ENCODE data around the gene SSX2.
"Not testable (repeated sequence)": the region's sequence is repeated elsewhere in the genome, so short reads cannot be mapped to it uniquely, and the experiment has no call there.

Gene SSX2, protein sequence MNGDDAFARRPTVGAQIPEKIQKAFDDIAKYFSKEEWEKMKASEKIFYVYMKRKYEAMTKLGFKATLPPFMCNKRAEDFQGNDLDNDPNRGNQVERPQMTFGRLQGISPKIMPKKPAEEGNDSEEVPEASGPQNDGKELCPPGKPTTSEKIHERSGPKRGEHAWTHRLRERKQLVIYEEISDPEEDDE

DNA sequence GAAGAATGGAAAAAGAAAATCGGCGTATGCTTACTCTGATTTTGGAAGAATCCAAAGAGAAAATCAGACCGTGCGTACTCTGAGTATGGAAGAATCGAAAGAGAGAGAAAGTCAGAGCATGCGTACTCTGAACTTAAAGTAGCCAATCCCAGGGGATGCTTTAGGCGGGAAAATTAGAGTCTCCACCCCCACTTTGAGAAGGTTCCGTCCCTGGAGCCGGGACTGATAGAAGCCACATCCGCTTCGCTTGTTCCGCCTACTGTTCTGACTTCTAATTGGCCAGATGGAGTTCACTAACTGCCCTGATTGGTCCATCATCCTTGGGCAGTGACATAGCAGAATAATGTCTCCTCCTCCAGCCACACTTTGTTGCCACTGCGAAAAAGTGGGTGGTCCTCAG lies at the start of gene SSX2:
SSX2 (minus strand) TSS at position 101 of the 400 bp plus-strand sequence. CDS start 1,429 bp downstream, outside the sequence.
- H3K27me3 ChIP-seq (replicated peaks); H3K4me3 ChIP-seq (ENCODE audit: low read depth, low read length); DNase-seq; H3K27ac ChIP-seq; H3K36me3 ChIP-seq (replicated peaks); in situ Hi-C loops (cut with HindIII; ENCODE audit: low pct_ligation_motif_present, low sequenced_read_pairs): not testable (repeated sequence)

DNA sequence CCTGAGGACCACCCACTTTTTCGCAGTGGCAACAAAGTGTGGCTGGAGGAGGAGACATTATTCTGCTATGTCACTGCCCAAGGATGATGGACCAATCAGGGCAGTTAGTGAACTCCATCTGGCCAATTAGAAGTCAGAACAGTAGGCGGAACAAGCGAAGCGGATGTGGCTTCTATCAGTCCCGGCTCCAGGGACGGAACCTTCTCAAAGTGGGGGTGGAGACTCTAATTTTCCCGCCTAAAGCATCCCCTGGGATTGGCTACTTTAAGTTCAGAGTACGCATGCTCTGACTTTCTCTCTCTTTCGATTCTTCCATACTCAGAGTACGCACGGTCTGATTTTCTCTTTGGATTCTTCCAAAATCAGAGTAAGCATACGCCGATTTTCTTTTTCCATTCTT lies 44.0 kb upstream of the SSX2 start, which contains the start of gene SSX2B:
SSX2B (plus strand) TSS at position 301 of the 400 bp plus-strand sequence. CDS start 1,429 bp downstream, outside the sequence.
- H3K36me3 ChIP-seq (replicated peaks); H3K4me3 ChIP-seq (ENCODE audit: low read depth, low read length); H3K27me3 ChIP-seq (replicated peaks); in situ Hi-C loops (cut with HindIII; ENCODE audit: low pct_ligation_motif_present, low sequenced_read_pairs); H3K27ac ChIP-seq; DNase-seq: not testable (repeated sequence)

DNA sequence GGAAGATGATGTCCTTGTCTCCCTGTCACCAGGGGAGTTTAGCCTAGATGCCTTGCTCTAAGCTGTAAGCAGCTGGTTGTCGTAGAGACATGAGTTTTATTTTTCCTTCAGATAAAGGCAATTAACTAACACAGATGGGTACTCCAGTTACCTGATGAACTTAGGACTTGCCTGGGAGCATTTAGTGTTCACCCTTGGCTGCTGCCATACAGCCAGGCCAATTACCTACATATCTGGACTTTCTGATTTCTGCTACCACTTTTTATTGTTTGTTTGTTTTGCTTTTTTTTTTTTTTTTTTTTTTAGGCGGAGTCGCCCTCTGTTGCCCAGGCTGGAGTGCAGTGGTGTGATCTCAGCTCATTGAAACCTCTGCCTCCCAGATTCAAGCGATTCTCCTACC lies 14.9 kb downstream of the SSX2 start:
- DNase-seq; H3K36me3 ChIP-seq (replicated peaks); H3K27me3 ChIP-seq (replicated peaks); H3K27ac ChIP-seq; H3K4me3 ChIP-seq (ENCODE audit: low read depth, low read length); in situ Hi-C loops (cut with HindIII; ENCODE audit: low pct_ligation_motif_present, low sequenced_read_pairs): not testable (repeated sequence)

DNA sequence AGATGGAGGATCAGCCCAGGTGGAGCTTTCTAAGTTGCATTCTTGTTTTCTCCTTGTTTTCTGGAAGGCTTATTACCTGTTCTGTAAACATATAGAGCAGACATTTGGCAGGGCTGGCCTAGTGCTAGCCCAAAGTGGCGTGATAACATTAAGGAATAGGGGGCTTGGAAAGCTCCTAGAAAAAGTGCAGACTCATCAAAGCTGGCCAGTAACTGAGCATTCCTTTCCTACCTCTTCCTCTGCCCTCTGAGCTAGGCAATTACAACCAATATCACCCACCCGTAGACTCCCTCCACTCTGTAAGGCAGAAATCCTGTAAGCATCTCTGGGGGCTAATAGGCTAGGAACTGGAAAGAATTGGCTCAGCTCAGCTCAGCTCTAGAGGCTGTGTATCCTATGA lies 44.8 kb downstream of the SSX2 start:
- not testable (repeated sequence) for H3K27ac ChIP-seq

DNA sequence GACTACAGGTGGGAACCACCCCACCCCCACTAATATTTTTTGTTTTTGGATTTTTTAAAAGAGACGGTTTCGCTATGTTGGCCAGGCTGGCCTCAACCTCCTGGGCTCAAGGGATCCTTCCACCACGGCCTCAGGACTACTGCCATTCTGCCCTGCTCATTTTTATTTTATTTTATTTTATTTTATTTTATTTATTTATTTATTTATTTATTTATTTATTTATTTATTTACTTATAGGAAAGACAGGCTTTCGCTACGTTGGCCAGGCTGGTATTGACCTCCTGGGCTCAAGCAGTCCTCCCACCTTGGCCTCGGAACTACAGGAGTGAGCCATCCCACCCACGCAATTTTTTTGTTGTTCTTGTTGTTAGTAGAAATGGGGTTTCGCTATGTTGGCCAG lies 51.5 kb downstream of the SSX2 start:
- H3K4me3 ChIP-seq (ENCODE audit: low read depth, low read length); in situ Hi-C loops (cut with HindIII; ENCODE audit: low pct_ligation_motif_present, low sequenced_read_pairs); H3K36me3 ChIP-seq (replicated peaks); H3K27ac ChIP-seq; H3K27me3 ChIP-seq (replicated peaks); DNase-seq: not testable (repeated sequence)

More for the DNA sequence above, 44.8 kb downstream of the SSX2 start:
- H3K27me3 ChIP-seq (replicated peaks); in situ Hi-C loops (cut with HindIII; ENCODE audit: low pct_ligation_motif_present, low sequenced_read_pairs); DNase-seq; H3K36me3 ChIP-seq (replicated peaks); H3K4me3 ChIP-seq (ENCODE audit: low read depth, low read length): not testable (repeated sequence)

DNA sequence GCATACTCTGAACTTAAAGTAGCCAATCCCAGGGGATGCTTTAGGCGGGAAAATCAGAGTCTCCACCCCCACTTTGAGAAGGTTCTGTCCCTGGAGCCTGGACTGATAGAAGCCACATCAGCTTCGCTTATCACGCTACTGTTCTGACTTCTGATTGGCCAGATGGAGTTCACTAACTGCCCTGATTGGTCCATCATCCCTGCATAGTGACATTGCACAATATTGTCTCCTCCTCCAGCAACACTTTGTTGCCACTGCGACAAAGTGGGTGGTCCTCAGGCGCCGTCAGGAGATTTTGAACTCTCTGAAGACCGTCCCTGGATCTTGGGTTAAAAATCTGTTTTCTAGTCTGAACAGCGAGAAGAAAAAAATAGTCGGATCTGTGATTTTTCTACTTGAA lies 52.2 kb downstream of the SSX2 start, which contains the start of gene SSX7:
SSX7 (minus strand) TSS at position 101 of the 400 bp plus-strand sequence. CDS start 1,428 bp downstream, outside the sequence.
- H3K27me3 ChIP-seq (replicated peaks); H3K4me3 ChIP-seq (ENCODE audit: low read depth, low read length); in situ Hi-C loops (cut with HindIII; ENCODE audit: low pct_ligation_motif_present, low sequenced_read_pairs); DNase-seq; H3K36me3 ChIP-seq (replicated peaks); H3K27ac ChIP-seq: not testable (repeated sequence)

DNA sequence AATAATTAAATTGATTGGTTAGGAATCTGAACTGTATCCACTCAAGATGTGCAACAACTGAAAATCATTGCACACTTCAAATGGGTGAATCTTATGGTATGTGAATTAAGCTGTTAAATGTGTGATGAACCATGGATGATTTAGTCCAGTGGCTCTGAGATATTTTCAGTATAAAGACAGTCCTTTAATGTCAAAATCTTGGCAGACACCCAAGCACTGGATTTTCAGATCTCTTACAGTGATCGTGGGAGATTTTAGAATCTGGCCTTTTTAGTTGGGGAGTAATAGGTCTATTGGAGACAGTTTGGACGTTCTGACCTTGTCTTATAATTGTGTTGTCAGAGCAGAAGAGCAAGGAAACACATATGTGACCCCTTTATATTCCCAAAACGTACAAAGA lies 56.3 kb downstream of the SSX2 start:
- H3K27me3 ChIP-seq (replicated peaks); DNase-seq; H3K4me3 ChIP-seq (ENCODE audit: low read depth, low read length); H3K36me3 ChIP-seq (replicated peaks); in situ Hi-C loops (cut with HindIII; ENCODE audit: low pct_ligation_motif_present, low sequenced_read_pairs); H3K27ac ChIP-seq: not testable (repeated sequence)

DNA sequence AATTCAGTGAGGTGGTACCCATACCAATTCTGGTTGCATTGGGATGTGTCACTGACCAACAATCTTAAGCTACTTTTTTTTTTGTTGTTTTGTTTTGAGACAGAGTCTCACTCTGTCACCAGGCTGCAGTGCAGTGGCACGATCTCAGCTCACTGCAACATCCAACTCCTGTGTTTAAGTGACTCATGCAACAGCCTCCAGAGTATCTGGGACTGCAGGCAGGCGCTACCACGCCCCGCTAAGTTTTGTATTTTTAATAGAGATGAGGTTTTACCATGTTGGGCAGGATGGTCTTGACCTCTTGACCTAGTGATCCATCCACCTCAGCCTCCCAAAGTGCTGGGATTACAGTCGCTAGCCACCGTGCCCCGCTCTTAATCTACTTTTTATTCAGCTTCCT lies 58.0 kb downstream of the SSX2 start:
- DNase-seq; H3K27me3 ChIP-seq (replicated peaks); H3K4me3 ChIP-seq (ENCODE audit: low read depth, low read length); in situ Hi-C loops (cut with HindIII; ENCODE audit: low pct_ligation_motif_present, low sequenced_read_pairs); H3K27ac ChIP-seq; H3K36me3 ChIP-seq (replicated peaks): not testable (repeated sequence)
